Esophagus squamous epithelium (tissue), 5 donors: Measurements from ENCODE around the gene PARD3. TPM values are rescaled to one million over a fixed set of nuclear protein-coding genes. Genes with fewer than 3 reads are reported as not detected.

ENCODE experiments used
- DNase-seq: peaks from one replicate; lab custom pipeline; 2025; lab: John Stamatoyannopoulos, UW
- H3K27ac ChIP-seq, 4 donors: fragments of 200-600 bp; sonication (generic); one replicate each; pipeline ENCODE4 v1.5.1; 2016 to 2019; ENCODE audit warnings: mild to moderate bottlenecking in 1 of 4
- H3K27me3 ChIP-seq, 4 donors: fragments of 200-600 bp; sonication (generic); 1 replicate in 3 of 4; 2 replicates in 1 of 4; pipeline versions ENCODE4 v1.5.1 to v1.6.0; 2017 to 2021; ENCODE audit warnings: antibody characterized with exemption in 1 of 4
- H3K36me3 ChIP-seq, 3 donors: fragments of 200-600 bp; sonication (generic); one replicate each; pipeline ENCODE4 v1.5.1; 2016 to 2019
- H3K4me1 ChIP-seq, 3 donors: fragments of 200-600 bp; sonication (generic); one replicate each; pipeline ENCODE4 v1.5.1; 2017 to 2019
- H3K4me3 ChIP-seq, 4 donors: fragments of 200-600 bp; sonication (generic); 1 replicate in 3 of 4; 2 replicates in 1 of 4; pipeline ENCODE4 v1.5.1; 2016 to 2019; ENCODE audit warnings: mild to moderate bottlenecking in 2 of 4, moderate library complexity in 1 of 4
- H3K9me3 ChIP-seq, 3 donors: fragments of 200-600 bp; sonication (generic); one replicate each; pipeline ENCODE4 v1.5.1; 2016 to 2019
- CTCF ChIP-seq, 6 experiments: fragments of 450-650 bp in 4 of 6; fragments of 200-600 bp in 2 of 6; sonication (generic) in 2 of 6; IDR thresholded peaks; one replicate each; pipeline ENCODE4 v1.5.1; 2016 to 2019; ENCODE audit warnings: antibody characterized with exemption in 6 of 6, mild to moderate bottlenecking in 4 of 6, moderate library complexity in 4 of 6
- POLR2A ChIP-seq, 4 donors: fragments of 450-650 bp; IDR thresholded peaks; one replicate each; pipeline ENCODE4 v1.6.1; 2017; ENCODE audit warnings: antibody characterized with exemption in 4 of 4, mild to moderate bottlenecking in 4 of 4, moderate library complexity in 3 of 4
- WGBS, 2 donors: methylation state at CpG; one replicate each; pipeline ENCODE4 v1.1.5; 2018; 5-methylcytosine and 5-hydroxymethylcytosine counted together
- intact Hi-C: fragments of 100-400 bp; cut with DNase I; formaldehyde crosslinking; loops from one replicate; pipeline ENCODE4 v1.15.0; 2022
- total RNA-seq, 4 donors: library from RNA; depleted of rRNA; stranded (reverse); fragments of >200 nt; gene quantifications; one replicate each; pipeline ENCODE4 v1.1.0, GENCODE V29; 2016
- donor health status: DM: yes; HTN: yes; CAD: no.

The PARD3 gene
- total RNA-seq, 4 donors from 2014 or later = 57.3 to 114 (median 81.7) TPM

GRCh38 chr10:34298346-34298818, 516.7 kb downstream of the PARD3 start:
- intact Hi-C loops = no loop called here
- H3K9me3 ChIP-seq = no peaks in the 10 kb centered on the region
- no peaks in the 10 kb centered on the region for H3K27me3 ChIP-seq
- DNase-seq = no peak
- H3K36me3 ChIP-seq = peaks cover 0 to 8% (median 0%) of the 10 kb centered on the region in 3 donors
- H3K4me1 ChIP-seq = no peaks in the 10 kb centered on the region
- TF ChIP-seq POLR2A (IDR thresholded peaks at IDR 0.05) = no peak
- TF ChIP-seq CTCF (IDR thresholded peaks at IDR 0.05) = no peak
- H3K4me3 ChIP-seq = no peak overlapping the region
- WGBS, 2 donors = 84 to 91% methylated on average over 16 of the region's 16 CpGs
- no peak overlapping the region for H3K27ac ChIP-seq

- H3K9me3 ChIP-seq = no peaks in the 10 kb centered on the region
- H3K27ac ChIP-seq = no peak overlapping the region
- intact Hi-C loops = no loop called here
- 75 to 81% methylated on average over 5 to 6 of the region's 6 CpGs for WGBS, 2 donors
- no peak overlapping the region for H3K4me3 ChIP-seq
- H3K27me3 ChIP-seq = no peaks in the 10 kb centered on the region
- H3K36me3 ChIP-seq = peaks cover 0 to 8% (median 0%) of the 10 kb centered on the region in 3 donors
- no peaks in the 10 kb centered on the region for H3K4me1 ChIP-seq
- no peak for TF ChIP-seq POLR2A (IDR thresholded peaks at IDR 0.05)
- TF ChIP-seq CTCF (IDR thresholded peaks at IDR 0.05) = no peak
- no peak for DNase-seq
Observed at GRCh38 chr10:34297541-34298345, 517.4 kb downstream of the PARD3 start.

GRCh38 chr10:34295142-34295548, 520.0 kb downstream of the PARD3 start:
- H3K36me3 ChIP-seq = no peaks in the 10 kb centered on the region
- H3K9me3 ChIP-seq = no peaks in the 10 kb centered on the region
- peaks cover 0 to 5% (median 0%) of the 10 kb centered on the region in 3 donors for H3K4me1 ChIP-seq
- DNase-seq = no peak
- no peaks in the 10 kb centered on the region for H3K27me3 ChIP-seq
- 71 to 80% methylated on average over 6 of the region's 6 CpGs for WGBS, 2 donors
- intact Hi-C loops = no loop called here
- no peak overlapping the region for H3K4me3 ChIP-seq
- no peak overlapping the region for H3K27ac ChIP-seq
- TF ChIP-seq CTCF (IDR thresholded peaks at IDR 0.05) = no peak
- no peak for TF ChIP-seq POLR2A (IDR thresholded peaks at IDR 0.05)

GRCh38 chr10:34294137-34294536, 521.0 kb downstream of the PARD3 start:
- TF ChIP-seq CTCF (IDR thresholded peaks at IDR 0.05) = no peak
- no peak for TF ChIP-seq POLR2A (IDR thresholded peaks at IDR 0.05)
- intact Hi-C loops = no loop called here
- peaks cover 0 to 5% (median 0%) of the 10 kb centered on the region in 3 donors for H3K4me1 ChIP-seq
- no peak for DNase-seq
- 87 to 92% methylated on average over 5 of the region's 5 CpGs for WGBS, 2 donors
- H3K36me3 ChIP-seq = no peaks in the 10 kb centered on the region
- H3K27me3 ChIP-seq = no peaks in the 10 kb centered on the region
- no peak overlapping the region for H3K27ac ChIP-seq
- no peaks in the 10 kb centered on the region for H3K9me3 ChIP-seq
- H3K4me3 ChIP-seq = no peak overlapping the region

- H3K27me3 ChIP-seq = no peaks in the 10 kb centered on the region
- WGBS, 2 donors = 81 to 88% methylated on average over 2 of the region's 2 CpGs
- DNase-seq = no peak
- H3K36me3 ChIP-seq = no peaks in the 10 kb centered on the region
- intact Hi-C loops = no loop called here
- H3K9me3 ChIP-seq = no peaks in the 10 kb centered on the region
- no peak overlapping the region for H3K4me3 ChIP-seq
- TF ChIP-seq POLR2A (IDR thresholded peaks at IDR 0.05) (no peak), CTCF (IDR thresholded peaks at IDR 0.05) (no peak)
- H3K27ac ChIP-seq = no peak overlapping the region
- peaks cover 0 to 8% (median 0%) of the 10 kb centered on the region in 3 donors for H3K4me1 ChIP-seq
Observed at GRCh38 chr10:34292675-34293074, 522.4 kb downstream of the PARD3 start.
